HG03469 (cell line): ENCODE results near the gene MYO5C.
"Not testable (repeated sequence)": the region's sequence is repeated elsewhere in the genome, so short reads cannot be mapped to it uniquely, and the experiment has no call there.

Experiments
- ATAC-seq: cut with Tn5 transposase; IDR thresholded peaks from one replicate; pipeline ENCODE4 v1.9.1; 2021; ENCODE audit warnings: mild to moderate bottlenecking, moderate library complexity, moderate number of reproducible peaks; ENCODE audit not compliant: unreplicated experiment

MYO5C gene

DNA sequence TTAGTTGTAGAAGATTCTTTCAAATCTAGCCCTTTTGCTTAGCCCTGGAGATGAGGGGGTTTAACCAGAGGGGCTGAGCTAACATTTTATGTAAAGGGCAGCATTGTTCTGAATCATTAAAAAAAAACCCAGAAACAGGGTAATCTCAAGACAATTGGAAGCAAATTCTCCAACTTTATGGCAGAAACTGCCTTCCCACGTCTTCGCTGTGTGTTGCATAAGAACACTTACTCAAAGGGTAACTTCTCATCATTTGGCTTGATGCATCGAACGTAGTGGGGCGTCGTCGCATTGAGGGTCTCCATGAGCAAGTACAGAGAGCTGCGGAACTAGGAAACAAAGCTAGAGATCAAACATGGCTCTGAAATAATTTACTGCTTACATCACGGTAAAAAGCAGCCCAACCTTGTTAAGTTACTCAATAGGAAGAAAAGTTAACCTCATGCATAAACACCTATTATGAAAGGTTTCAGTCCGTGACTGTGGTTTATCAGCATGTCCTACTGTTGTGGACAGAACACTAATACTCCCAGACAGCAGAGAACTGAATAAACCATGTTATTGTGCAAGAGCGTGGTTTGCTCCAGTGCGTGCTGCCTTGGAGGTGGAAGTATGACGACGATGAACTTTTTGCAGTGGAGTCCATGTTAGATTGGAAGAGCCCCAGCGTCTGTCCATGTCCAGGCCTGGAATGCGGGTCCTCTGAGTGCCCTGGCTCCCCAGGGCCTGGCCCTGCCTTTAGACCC is 48.7 kb downstream of the MYO5C start:
- no peak for ATAC-seq

DNA sequence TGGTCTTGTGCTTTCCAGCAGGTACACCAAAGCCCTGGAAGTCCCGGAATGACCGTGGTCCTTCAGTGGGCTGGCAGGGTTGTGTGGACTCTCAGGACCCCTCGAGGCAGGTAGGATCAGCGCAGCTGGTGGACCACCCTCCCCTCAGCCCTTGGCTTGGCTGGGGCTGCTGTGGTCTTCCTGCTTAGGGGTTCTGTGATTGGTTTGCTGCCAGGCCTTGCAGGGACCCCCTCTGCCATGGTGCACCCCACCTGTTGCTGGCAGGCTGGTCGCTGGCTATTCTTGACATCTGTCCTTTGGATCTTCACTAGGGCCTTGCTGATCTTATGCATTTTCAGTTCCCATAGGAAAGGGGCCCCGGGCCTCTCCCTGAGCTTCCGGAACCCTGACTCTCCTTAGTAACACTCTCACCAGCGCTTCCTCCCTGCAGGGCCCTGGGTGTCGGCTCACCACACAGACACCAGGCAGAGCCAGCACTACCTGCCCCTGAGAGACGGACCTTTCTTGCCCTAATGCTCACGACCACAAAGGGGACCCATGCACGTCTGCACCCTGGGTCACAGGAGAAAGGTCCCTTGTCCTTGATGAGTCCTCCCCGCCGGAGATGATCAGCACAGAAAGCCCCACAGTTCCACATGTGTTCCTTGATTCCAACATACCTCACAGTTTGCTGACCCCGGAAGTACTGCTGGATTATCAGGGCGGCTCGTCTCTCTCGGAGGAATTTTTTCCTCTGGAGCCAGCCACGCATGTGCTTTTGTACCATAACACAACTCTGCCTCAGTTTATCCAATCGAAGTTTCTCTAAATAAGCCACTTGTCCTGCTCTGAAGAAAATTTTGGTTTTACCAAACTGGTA is 51.7 kb downstream of the MYO5C start:
- no peak for ATAC-seq

DNA sequence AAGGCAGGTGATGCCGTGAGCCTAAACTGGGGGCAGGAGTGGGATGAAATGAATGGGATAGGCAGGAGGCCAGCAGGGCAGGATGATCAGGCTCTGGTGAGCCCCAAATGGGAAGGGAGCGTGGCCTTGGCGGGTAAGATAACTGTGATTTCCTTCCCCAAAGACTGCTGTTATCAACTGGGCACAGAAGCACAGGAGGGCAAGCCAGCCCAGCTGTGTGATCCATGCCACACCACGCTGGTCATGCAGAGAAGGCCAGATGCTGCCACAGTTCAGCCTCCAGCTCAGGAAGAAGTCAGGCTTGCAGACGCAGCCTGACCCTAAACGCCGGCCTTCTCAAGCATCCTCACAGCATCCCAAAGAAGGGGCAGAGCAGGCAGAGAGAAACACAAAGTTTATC is 52.3 kb downstream of the MYO5C start:
- no peak for ATAC-seq

DNA sequence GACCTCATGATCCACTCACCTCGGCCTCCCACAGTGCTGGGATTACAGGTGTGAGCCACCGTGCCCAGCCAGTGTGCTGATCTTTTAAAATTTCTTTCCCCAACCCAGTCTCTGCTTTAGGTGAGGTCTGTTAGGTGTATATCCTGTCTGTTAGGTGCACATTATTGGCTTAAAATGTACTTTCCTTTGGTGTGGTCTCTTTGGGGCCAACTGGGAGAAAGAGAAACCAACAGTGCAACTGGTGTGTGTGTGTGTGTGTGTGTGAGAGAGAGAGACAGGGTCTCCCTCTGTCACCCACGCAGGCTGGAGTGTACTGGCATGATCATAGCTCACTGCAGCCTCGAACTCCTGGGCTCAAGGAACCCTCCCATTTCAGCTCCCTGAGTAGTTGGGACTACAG is 54.1 kb downstream of the MYO5C start:
- ATAC-seq = no peak

DNA sequence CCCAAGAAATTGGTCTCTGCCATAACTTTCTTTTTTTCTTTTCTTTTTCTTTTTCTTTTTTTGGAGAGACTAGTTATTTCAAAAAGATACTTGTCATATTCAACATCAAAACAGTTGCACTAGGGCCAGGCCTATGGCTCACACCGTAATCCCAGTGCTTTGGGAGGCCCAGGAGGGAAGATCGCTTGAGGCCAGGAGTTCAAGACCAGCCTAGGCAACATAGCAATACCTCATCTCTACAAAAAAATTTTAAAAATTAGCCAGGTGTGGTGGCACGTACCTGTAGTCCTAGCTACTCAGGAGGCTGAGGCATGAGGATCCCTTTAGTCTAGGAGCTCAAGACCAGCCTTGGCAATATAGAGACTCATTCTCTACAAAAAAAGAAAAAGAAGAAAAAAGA is 55.4 kb downstream of the MYO5C start:
- ATAC-seq = no peak

DNA sequence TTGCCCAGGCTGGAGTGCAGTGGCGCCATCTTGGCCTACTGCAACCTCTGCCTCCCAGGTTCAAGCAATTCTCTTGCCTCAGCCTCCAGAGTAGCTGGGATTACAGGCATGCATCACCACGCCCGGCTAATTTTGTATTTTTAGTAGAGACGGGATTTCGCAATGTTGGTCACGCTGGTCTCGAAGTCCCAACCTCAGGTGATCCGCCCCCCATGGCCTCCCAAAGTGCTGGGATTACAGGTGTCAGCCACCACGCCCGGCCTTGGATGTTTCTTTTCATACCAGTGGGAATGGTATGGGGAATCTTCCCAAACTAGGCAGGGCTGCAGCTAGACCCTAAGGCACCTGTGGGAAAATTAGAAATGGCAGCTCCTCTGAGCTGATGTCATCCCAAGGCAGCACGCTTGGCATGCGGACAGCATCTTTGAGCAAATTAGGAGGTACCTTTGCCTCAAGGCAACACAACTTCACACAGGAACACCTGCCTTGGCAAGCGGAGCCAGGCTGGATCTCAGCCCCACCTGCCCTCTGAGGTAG is 56.5 kb downstream of the MYO5C start:
- not testable (repeated sequence) for ATAC-seq

DNA sequence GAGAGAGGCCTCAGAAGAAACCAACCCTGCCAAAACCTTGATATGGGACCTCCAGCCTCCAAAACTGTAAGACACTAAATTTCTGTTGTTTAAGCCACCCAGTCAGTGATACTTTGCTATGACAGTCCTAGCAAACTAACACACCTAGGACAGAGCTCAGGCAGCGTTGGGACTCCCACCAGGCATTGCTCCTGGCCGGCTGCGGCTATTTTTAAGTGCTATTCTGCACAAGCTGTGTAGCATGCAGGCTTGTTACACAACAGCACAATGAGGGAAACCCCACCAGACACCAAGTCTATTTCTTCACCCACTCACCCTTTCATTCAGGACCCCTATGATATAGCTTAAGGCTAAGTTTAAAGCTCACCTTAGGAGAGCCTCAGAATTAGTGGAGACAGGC is 57.5 kb downstream of the MYO5C start:
- no peak for ATAC-seq

DNA sequence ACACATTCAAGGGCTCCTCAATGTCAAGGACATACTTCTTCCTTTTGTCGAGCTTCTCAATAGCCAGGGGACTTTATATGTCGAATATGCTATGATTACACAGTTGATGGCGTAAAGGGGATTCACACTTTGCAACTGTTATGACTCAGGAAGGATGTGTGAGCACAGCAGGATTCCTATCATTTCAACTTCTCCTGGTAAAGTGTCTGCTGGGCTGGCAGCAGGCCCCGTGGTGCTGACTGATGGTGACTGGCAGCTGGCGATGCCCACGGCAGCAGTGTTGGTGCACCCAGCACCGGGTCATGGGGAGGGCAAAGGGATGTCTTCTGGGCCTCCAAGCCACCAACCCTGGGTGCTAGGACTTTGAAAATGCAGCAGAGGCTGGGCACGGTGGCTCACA is 59.6 kb downstream of the MYO5C start:
- ATAC-seq = no peak

DNA sequence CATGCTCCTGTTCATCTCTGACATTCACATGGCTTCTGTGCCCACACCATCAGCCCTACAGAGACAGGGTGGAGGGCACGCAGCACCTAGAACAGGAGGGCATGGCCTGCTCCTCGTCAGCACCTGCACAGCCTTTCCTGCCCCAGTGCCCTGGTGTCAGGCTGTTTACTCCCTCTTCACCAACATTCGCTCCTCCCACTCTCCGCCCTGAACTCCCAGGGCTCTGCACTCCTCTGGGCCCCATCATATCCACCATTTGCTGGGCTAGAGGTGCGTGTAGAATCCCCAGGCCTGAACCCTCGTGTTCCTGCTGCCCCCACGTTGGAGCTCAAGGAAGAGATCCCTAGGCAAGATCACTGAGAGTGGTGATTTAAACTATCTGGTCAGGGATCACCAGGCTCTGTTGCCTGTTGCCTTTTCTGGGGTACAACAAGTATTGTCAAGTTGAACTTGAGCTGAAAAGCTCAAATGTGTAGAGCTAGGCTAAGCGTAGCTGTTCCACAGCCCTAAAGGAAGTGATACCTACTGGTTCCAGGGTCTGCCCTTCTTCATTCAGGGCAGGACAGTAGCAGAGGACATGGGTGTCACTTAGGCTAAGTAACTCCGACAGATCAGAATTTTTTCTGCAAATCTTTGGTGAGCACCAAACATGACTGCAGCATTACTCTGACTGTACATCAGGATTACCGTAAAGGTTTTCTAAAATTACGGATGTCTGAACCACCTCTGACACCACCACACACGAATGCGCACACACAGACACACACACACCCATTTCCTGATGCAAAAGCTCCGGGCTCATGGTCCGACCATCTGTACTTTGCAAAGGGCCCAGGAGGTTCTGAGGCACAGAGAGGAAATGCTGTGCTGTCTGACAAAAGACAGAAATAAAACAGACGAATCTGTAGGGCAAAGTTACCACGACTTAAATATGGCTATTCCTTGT is 60.7 kb downstream of the MYO5C start:
- no peak for ATAC-seq

DNA sequence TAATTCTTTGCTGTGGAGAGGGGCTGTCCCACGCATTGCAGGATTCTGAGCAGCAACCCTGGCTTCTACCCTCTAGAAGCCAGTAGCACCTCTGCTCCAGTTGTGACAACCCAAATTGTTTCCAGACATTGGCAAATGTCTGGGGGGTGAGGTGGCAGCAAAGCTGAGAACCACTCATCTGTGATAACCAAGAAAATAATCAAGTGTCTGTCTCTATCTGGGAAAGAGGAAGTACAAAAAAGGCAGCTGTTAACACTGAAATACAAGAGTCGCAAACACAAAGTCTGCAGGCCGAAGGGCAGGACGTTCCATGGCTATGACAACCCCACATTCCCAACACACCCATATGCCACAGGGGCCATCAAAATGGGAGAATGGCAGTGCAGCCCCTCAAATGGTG is 62.2 kb downstream of the MYO5C start:
- peak; percentile 36 for ATAC-seq

DNA sequence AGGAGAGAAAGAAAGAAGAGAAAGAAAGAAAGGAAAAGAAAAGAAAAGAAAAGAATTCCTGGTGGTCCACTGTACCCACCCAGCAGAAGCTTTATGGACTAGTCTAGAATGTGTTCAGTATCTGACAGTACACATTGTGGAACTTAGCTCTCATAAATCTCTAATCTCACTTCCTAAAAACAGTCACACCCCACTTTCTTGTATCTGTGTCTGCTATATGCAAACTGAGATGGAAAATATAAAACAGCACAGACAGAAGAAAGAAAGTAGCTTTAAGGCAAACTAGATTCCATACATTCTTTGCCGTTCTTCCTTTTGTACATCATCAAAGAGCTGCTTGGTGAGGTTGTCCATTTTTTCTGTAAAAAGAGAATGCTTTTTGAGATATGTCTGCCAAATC is 63.3 kb downstream of the MYO5C start:
- ATAC-seq = peak; percentile 56

DNA sequence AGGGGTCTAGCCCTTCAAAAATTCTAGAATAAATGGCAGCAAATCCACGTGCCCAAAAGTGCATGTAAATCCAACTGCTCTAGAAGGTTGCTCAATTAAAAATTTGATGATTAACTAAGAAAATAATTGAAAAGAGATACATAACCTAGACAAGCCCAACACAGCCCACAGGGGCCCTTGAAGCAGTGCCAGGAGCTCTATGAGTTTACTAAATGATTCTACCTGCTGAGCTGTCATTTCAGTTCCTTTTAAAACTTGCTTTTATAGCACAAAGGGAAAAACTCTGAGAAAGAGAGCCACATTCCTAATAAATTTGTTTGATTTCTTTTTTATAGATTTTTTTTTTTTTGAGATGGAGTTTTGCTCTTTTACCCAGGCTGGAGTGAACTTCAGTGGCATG is 65.5 kb downstream of the MYO5C start:
- ATAC-seq = no peak

DNA sequence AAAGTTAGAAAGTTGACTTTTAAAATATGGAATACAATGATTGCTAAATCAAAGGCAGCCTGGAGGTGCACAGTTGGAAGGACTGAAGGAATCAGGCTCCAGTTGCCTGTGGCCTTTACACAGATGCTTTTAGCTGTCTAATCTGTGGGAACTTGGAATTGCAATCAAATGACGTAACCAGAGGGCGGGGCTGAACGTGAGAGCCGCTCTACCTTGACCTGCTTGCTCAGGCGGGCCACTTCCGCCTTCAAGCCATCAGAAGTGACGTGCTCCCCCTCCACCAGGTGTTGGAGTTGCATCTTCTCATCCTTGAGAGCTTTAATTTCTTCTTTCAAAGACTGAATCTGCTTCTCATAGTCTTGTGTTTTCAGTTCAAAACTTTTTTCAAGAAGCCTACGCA is 66.7 kb downstream of the MYO5C start:
- no peak for ATAC-seq

DNA sequence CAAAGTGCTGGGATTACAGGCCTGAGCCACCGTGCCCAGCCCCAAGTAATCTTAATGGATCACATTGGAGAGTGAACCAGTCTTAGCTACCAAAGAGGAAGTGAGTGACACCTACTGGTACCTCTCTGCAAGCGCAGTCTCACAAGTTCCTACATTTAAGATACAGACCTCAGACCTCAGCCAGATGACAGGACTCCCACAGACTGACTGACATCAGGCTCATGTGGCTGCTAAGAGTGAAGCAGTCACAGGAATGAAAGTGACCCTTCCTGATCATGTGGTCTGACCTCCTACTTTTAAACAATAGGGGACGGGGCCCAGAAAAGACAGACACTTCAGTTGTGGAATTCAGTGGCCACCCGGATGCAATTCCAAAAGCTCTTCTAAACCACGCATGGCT is 68.1 kb downstream of the MYO5C start:
- ATAC-seq = peak; percentile 74

DNA sequence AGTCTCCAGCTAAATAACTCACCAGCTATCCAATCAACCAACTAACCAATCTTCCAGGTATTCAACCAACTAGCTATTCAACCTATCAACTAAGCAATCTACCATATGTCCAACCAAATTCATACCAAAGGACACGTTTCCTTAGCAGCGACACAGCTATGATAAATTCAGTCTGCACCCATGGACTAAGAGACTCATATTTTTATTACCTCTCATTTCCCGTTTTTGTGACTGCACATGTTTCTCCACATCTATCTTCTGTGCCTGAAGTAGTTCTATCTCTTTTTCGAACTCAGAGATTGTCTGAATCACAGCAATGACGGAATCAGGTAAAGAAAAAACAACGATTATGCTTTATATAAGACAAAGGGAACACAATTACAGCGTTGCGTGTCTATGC is 70.4 kb downstream of the MYO5C start:
- no peak for ATAC-seq

DNA sequence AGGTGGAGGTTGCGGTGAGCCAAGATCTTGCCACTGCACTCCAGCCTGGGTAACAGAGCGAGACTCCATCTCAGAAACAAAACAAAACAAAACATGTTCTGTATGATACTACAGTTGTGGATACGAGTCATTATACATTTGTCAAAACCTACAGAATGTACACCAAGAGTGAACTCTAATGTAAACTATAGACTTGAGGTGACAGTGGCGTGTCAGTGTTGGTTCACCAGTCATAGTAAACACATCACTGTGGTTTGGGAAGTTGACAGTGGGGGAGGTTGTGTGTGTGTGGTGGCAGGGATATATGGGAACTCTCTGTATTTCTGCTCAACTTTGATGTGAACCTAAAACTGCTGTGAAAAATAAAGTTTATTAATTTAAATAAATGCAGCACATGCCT is 71.4 kb downstream of the MYO5C start:
- ATAC-seq = no peak

DNA sequence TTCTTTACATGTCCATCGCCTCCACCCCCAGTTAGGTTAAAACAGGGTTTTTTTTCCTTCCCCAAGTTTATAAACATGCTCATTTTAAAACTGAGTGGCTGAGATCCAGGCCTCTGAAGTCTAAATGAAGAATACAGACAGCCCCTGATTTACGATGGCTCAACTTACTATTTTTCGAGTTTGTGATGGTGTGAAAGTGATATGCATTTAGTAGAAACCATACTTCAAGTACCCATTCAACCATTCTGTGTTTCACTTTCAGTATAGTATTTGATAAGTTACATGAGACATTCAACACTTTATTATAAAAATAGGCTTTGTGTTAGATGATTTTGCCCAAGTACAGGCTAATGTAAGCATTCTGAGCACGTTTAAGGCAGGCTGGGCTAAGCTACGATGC is 73.9 kb downstream of the MYO5C start:
- ATAC-seq = no peak

DNA sequence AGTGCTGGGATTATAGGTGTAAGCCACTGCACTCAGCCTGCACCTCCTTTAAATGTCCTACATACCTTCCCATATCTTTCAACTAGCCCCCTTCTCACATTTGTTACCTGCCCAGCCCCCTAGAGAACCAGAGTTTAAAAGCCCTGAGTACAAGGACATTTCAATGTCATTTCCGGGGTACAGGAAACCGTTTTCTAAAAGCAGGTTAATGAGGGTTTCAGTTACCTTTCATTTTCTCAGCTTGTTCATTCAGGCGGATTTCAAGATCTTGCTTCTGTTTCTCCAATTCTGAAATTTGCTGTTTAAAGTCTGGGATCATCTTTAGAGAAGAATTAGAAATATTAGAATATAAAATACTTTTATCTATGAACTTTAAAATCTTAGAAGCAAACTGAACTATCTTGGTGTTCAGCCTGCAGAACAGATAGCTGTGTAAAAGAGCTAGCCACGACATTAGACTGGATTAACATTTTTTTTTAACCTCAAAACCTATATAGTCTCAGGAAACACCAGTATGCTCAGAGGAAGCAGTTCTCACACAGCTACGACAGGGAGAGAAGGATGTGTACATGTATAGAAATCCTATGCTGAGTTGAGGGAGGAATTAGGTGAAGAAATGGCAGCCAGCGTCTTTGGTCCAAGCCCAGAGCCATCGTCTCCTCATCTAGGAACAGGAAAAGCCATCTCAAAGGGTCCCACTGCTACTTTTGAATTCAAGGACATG is 74.5 kb downstream of the MYO5C start:
- no peak for ATAC-seq

DNA sequence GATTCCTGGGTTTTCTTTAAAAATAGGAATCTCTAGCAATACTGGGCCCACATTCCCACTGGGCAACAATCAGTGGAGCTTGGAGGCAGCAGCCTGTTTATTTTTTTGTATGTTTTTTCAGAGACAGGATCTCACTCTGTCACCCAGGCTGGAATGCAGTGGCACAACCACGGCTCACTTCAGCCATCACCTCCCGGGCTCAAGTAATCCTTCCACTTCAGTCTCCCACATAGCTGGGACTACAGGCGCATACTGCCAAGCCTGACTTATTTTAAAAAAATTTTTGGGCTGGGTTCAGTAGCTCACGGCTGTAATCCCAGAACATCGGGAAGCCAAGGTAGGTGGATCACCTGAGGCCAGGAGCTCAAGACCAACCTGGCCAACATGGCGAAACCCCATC is 75.4 kb downstream of the MYO5C start:
- ATAC-seq = no peak

DNA sequence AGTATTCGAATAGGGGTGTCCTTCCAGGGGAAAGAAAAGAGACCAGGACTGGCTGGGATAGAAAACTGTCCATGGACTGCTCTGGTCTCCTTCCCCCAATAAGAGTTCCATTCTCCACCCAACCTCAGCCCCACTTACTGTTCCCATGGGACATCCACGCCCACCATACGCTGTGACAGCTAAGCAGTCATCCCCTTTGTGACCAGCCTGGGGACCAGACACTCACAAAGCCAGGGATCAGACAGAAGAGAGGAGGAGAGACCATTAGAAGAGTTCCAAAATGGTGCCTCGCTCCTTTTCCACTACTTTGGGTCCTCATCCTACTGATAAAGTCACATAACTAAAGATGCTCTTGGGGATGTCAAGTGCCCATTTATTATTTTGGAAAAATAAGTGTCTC is 76.8 kb downstream of the MYO5C start:
- ATAC-seq = no peak
